ENCODE results near the gene ZNF674.

GRCh38 chrX:46582325-46582724, 37.1 kb upstream of the ZNF674 start:
- TF ChIP-seq POLR2A (IDR thresholded peaks at IDR 0.05; ENCODE audit: low read length) (no peak), GATA1 (IDR thresholded peaks at IDR 0.05; ENCODE audit: low read depth, low read length) (no peak)

Data from erythroblast (primary cell).